AG10803 (cell line): ENCODE results near the gene RTP1.
"Not testable (repeated sequence)": the region's sequence is repeated elsewhere in the genome, so short reads cannot be mapped to it uniquely, and the experiment has no call there.

Experiments
- DNase-seq: peaks from one replicate; pipeline ENCODE4 v3.0.0; 2010; ENCODE audit warnings: low read depth
- H3K4me3 ChIP-seq: 2 replicates; pipeline ENCODE4 v1.5.1; 2011; ENCODE audit warnings: mild to moderate bottlenecking, low read length, control low read depth
- TF ChIP-seq, protein P1 (sequence below): conservative IDR thresholded peaks from 2 replicates; pipeline ENCODE4 v1.5.1; 2011; ENCODE audit warnings: mild to moderate bottlenecking, low read length, control low read depth, inconsistent platforms

RTP1 gene

DNA sequence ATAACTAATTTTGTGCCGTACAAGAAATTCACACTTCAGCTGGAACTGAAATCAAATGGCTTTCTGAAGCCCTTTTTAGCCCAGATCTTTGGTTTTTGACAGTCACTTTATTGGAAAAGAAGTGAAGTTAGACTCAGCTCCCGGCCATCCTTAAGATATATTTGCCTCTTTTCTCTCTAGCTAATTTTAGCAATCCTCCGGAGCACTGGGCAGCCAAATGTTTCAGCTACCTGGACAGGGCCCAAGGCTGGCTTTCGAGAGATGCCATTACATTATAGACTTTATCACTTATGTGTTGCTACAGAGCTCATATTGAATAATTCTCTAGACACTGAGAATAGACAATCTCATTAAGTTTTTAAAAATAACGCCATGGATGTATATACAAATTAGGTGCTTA, 29.5 kb upstream of the RTP1 start:
- H3K4me3 ChIP-seq, result no peak overlapping the region
- DNase-seq, result no peak
- TF ChIP-seq, protein P1, sequence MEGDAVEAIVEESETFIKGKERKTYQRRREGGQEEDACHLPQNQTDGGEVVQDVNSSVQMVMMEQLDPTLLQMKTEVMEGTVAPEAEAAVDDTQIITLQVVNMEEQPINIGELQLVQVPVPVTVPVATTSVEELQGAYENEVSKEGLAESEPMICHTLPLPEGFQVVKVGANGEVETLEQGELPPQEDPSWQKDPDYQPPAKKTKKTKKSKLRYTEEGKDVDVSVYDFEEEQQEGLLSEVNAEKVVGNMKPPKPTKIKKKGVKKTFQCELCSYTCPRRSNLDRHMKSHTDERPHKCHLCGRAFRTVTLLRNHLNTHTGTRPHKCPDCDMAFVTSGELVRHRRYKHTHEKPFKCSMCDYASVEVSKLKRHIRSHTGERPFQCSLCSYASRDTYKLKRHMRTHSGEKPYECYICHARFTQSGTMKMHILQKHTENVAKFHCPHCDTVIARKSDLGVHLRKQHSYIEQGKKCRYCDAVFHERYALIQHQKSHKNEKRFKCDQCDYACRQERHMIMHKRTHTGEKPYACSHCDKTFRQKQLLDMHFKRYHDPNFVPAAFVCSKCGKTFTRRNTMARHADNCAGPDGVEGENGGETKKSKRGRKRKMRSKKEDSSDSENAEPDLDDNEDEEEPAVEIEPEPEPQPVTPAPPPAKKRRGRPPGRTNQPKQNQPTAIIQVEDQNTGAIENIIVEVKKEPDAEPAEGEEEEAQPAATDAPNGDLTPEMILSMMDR, result no peak

DNA sequence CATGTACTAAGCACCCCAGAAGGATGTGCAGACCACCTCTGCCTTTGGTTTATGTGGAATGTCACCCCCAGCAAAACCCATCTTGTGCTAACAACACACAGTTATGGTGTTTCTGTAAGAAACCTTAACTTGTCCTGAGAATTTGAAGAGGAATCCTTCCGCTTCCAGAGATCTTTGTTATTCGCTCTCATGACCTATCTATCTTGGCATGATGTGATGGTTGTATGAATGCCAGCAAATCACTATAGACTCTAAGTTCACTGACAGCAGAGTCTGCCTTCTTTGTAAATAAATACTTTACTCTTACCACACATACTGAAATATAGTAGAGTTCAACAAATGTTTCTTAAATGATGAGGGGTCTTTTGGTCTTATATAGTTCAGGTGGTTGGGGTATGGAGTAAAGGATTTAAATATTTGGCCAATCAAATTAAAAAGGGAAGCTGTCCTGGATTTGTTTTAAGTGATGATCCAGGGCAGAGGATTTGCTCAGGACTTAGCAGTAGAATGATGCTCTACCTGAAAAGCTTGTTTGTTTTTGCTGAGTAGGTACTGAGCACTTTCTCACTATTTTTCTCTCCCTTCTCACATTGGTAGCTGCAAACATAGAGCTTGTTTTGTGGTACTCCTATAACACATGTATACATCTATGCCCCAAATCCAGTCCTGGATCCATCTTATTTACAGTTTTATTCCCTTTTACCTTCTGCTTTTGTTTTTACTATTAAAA, 27.9 kb upstream of the RTP1 start:
- DNase-seq, result peak; percentile 11
- TF ChIP-seq, protein P1, result no peak
- no peak overlapping the region for H3K4me3 ChIP-seq

DNA sequence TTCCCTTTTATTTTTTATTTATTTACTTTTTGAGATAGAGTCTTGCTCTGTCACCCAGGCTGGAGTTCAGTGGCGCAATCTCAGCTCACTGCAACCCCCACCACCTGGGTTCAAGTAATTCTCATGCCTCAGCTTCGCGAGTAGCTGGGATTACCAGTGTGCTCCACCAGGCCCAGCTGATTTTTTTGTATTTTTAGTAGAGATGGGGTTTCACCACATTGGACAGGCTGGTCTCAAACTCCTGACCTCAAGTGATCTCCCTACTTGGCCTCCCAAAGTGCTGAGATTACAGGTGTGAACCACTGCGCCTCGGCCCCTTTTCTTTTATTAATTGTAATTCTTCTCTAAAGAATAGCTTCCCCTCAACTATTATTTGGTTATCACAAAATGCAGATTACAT, 26.4 kb upstream of the RTP1 start:
- DNase-seq, H3K4me3 ChIP-seq: not testable (repeated sequence)

DNA sequence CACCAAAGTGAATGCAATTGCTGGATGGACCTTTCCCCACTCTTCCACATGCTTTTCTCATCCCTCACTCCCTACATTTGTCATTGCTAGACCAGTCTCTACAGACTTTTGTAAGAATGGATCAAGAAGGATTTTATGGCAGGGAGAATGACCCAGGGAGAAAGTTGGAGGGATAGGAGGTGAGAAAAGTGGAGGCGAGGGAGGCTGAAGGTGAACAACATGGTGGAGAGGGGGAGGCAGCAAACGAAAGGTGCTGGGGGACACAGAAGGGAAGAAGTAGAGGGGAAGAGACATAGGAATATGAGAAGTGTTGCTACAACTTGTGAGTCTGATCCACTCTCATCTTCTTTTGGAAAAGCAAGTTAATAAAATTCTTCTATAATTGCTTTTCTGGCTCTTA, 24.4 kb upstream of the RTP1 start:
- H3K4me3 ChIP-seq, result no peak overlapping the region
- TF ChIP-seq, protein P1, result no peak
- DNase-seq, result no peak

DNA sequence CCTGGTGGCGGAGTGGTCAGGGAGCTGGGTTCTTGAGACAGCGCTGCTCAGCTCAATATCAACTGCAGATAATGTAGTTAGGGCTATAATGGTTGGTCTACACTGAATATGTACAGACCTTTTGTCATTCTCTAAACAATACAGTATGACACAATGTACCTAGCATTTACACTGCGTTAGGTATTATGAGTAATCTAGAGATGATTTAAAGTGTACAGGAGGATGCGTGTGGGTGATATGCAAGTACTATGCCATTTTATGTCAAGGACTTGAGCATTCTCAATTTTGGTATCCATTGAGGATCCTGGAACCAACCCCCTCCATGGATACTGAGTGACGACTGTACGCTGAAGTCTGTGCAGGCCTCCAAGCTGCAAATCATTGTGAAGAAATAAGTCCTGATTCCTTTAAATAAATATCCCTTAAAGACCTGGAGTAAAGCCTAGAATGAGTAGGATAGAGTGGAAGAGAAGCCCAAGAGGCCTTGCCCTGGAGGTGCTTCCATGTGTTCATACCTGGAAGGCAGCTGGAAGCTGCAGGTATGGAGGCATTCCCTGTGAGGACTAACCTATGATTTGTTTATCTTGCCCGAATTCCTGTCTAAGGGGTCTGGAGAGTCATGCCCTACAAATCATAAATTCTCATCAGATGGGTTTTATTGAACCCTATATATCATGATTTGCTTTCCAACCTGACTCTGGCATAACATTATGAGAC, 15.7 kb upstream of the RTP1 start:
- H3K4me3 ChIP-seq, result no peak overlapping the region
- no peak for DNase-seq
- TF ChIP-seq, protein P1, result no peak

DNA sequence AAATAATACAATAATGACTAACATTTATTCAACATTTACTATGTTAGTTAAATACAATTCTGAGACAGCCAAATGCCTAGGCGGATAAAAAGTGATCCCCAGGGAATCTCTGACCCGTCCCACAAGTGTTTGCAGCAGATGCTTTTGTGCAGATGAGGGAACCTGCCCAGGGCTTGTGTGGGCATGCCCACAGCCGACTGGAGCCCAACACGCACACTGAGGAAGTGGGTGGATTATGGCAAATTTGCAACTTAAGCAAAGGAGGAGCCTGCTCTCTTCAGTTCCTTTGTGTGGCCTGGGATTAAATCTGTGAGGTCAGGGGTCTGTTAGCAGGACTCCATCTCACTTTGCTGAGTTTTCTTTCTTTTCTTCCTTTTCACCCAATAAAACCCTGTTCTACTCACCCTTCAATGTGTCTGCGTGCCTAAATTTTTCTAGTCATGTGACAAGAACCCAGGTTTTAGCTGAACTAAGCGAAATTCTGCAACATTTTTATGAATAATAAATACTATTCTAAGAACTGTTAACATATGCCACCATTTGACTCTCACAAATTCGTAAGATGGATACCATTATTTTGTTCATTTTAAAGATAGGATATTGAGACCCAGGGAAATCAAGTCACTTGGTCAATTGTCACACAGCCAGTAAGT, 13.9 kb upstream of the RTP1 start:
- H3K4me3 ChIP-seq, result no peak overlapping the region
- DNase-seq, result peak; percentile 94
- TF ChIP-seq, protein P1, result no peak

DNA sequence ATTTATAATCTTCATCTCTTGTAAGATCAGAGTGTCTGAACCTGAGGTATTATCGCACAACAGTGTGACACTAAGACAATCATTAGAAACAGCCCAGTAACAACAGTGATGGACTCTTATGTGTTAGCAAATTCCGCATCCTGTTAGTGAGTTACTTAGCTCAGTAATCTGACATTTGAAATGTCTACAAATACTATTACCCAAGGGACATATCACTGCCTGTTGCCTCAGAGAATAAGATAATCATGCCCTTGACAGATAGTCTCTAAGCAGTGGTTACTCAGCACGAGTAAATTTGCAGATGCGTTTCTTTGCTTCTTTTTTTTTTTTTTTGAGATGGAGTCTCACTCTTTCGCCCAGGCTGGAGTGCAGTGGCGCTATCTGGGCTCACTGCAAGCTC, 13.4 kb upstream of the RTP1 start:
- DNase-seq, result peak; percentile 11
- no peak overlapping the region for H3K4me3 ChIP-seq
- TF ChIP-seq, protein P1, result no peak
